Mucosa of rectum (tissue), 2 donors: ENCODE results near the gene JAG1.

Experiments used
- H3K27ac ChIP-seq, 2 donors: one replicate each; pipeline ENCODE4 v1.7.0; 2013; ENCODE audit warnings: inconsistent platforms in 2 of 2, low read depth in 2 of 2, low read length in 2 of 2
- H3K27me3 ChIP-seq, 2 donors: one replicate each; pipeline ENCODE4 v1.7.0; 2013; ENCODE audit warnings: low read length in 2 of 2; ENCODE audit not compliant: control insufficient read depth in 2 of 2, insufficient read depth in 2 of 2
- H3K36me3 ChIP-seq, 2 donors: one replicate each; pipeline ENCODE4 v1.7.0; 2013; ENCODE audit warnings: low read length in 2 of 2; ENCODE audit not compliant: control insufficient read depth in 2 of 2, insufficient read depth in 2 of 2
- H3K4me1 ChIP-seq, 2 donors: one replicate each; pipeline ENCODE4 v1.7.0; 2013; ENCODE audit warnings: low read length in 2 of 2, mild to moderate bottlenecking in 1 of 2; ENCODE audit not compliant: control insufficient read depth in 2 of 2, insufficient read depth in 2 of 2
- H3K4me3 ChIP-seq, 2 donors: one replicate each; pipeline ENCODE4 v1.7.0; 2013; ENCODE audit warnings: low read length in 2 of 2
- H3K9ac ChIP-seq, 2 donors: one replicate each; pipeline ENCODE4 v1.7.0; 2013; ENCODE audit warnings: low read length in 2 of 2, low read depth in 1 of 2, mild to moderate bottlenecking in 1 of 2
- H3K9me3 ChIP-seq, 2 donors: one replicate each; pipeline ENCODE4 v1.7.0; 2013; ENCODE audit warnings: low read length in 2 of 2; ENCODE audit not compliant: control insufficient read depth in 2 of 2
- donor health status: healthy.
- donor health status: Normal muscosa, but diverticular disease.

JAG1 gene

DNA sequence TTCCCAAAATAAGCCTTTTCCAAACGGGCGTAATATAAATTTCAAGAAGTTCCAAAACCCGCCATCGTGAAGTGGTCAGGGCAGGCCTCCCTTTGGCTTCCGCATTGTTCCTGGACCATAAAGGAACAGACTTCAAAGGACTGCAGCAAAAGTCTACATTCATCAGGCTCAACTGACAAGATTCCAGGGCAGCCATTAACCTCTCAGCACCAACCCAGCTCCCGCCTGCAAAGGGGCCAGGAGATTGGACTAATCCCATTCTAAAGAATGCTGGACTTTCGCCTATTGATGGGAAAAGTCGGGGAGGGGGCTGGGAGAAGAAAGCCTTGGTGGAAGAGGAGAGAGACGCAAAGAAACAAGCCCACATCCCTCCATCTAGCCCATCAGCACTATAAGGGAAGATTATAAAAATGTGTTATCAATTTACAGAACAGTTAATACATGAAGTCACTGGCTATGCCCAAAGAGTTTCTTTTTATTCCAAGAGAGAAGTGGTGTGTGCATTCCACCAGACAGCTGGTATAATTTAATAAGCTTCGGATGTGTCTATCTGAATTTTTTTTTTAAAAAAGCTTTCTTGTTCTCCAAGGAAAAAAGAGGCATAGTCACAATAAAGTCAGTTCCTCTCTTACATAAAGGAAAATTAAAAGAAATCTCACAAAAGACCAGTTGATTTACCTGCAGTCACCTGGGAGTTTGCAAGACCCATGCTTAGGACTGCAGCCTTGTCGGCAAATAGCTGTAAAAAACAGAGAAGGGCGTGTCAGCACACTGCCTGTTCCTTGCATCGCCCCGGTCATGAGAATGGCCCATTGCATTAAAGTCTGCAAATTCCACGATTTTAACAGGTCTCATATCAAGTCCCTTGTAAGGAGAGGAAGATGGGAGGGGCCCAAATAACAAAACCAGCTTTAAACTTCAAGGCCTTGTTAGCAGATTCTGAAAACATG is 17.8 kb downstream of the JAG1 start:
- H3K9ac ChIP-seq, result no peak overlapping the region
- H3K9me3 ChIP-seq, result no peaks in the 10 kb centered on the region
- peaks cover 18 to 22% of the 10 kb centered on the region in 2 donors for H3K4me1 ChIP-seq
- no peaks in the 10 kb centered on the region for H3K27me3 ChIP-seq
- H3K27ac ChIP-seq, result no peak overlapping the region
- H3K36me3 ChIP-seq, result peaks cover 64 to 65% of the 10 kb centered on the region in 2 donors
- H3K4me3 ChIP-seq, result no peak overlapping the region

- Histone ChIP-seq H3K27me3 (no peaks in the 10 kb centered on the region), H3K27ac (peak overlapping the region; percentile 39 to 52), H3K9me3 (no peaks in the 10 kb centered on the region), H3K9ac (no peak overlapping the region), H3K36me3 (peaks cover 63 to 65% of the 10 kb centered on the region in 2 donors), H3K4me1 (peaks cover 17 to 18% of the 10 kb centered on the region in 2 donors), H3K4me3 (no peak overlapping the region)
Measured at GRCh38 chr20:10654630-10655029, 19.2 kb downstream of the JAG1 start.

DNA sequence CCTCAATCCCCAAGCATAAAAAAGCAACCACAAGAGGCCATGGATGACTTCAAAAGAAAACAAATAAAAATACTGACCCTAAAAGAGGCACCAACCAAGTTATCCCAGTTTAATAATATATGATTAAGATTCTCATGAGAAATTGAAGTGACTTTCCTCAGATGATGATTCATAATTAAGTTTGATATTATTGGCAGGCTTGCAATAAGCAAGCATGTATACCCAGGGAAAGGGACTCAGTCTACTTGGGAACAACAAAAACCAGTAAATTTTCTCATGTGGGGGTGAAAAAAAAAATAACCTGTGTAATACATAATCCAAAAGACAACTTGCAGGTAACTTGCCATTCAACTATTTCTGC is 19.6 kb downstream of the JAG1 start:
- H3K36me3 ChIP-seq, result peaks cover 67% of the 10 kb centered on the region in 2 donors
- no peak overlapping the region for H3K9ac ChIP-seq
- H3K27ac ChIP-seq, result peak overlapping the region; percentile 39 to 47

DNA sequence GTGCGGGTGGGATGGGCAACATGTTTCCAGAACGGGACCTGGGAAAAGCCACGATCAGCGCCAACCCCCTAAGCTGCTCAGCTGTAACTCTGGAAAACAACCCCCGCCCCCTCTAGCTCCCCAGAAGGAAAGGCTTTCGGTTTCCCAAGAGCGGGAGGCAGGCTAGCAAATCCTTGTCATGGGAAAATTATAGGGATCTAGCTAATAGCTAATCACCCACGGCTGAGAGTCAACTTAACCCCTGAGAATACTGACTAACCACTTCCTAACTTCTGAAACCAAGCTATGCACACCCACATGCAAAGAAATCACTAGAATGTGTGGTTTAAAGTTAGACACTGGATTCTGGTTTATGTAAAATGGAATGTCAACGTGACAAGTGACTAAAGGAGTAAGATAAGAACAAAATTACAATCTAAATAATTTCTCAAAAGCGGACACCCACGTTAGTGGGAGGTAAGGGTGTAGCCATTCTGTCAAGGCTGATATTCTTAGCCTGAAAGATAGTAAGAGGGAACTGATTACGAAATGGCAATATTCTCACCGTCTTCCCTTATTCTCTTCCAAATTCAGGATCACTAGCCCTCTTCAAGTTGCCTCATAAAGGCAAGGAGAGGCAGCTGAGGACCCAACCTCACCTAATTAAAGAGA is 20.1 kb downstream of the JAG1 start:
- peak overlapping the region in 1 of 2 donors; percentile 47 for H3K27ac ChIP-seq
- peaks cover 17 to 18% of the 10 kb centered on the region in 2 donors for H3K4me1 ChIP-seq
- no peaks in the 10 kb centered on the region for H3K9me3 ChIP-seq
- no peak overlapping the region for H3K9ac ChIP-seq
- H3K27me3 ChIP-seq, result no peaks in the 10 kb centered on the region
- H3K4me3 ChIP-seq, result no peak overlapping the region
- peaks cover 67 to 69% of the 10 kb centered on the region in 2 donors for H3K36me3 ChIP-seq

More for the DNA sequence above, 19.6 kb downstream of the JAG1 start:
- Histone ChIP-seq H3K4me1 (peaks cover 17 to 18% of the 10 kb centered on the region in 2 donors), H3K4me3 (no peak overlapping the region), H3K27me3 (no peaks in the 10 kb centered on the region), H3K9me3 (no peaks in the 10 kb centered on the region)

DNA sequence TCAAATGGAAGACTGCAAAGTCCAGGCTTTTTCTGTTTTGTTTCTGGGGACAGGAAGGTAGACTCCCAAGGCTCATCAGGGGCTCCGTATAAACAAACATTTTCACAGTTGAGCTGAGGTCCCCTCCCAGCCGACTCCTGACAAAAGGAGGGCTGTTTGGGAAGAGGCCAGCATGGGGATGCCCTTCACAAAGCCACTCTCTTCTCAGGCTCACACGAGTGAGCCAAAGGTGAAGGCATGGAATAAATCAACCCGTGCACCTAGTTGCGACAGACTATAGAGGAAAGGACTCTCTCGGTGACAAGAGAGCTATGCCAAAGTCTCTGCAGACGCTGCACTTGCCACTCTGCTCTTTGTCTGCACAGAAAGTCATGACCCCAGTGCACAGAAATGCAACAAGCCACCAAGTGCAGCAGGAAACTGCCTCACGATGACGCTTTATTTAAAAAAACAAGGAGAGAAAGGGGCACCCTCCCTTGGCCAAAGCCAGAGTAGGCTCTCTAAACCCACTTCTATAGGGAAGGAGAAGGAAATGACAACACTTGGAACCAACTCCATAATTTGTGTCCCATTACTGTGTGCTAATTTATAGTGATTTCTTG is 21.0 kb downstream of the JAG1 start:
- Histone ChIP-seq H3K27me3 (no peaks in the 10 kb centered on the region), H3K9ac (no peak overlapping the region), H3K4me1 (peaks cover 17 to 18% of the 10 kb centered on the region in 2 donors), H3K4me3 (peak overlapping the region in 1 of 2 donors; percentile 20), H3K36me3 (peaks cover 69% of the 10 kb centered on the region in 2 donors), H3K9me3 (no peaks in the 10 kb centered on the region), H3K27ac (peak overlapping the region; percentile 38 to 47)

DNA sequence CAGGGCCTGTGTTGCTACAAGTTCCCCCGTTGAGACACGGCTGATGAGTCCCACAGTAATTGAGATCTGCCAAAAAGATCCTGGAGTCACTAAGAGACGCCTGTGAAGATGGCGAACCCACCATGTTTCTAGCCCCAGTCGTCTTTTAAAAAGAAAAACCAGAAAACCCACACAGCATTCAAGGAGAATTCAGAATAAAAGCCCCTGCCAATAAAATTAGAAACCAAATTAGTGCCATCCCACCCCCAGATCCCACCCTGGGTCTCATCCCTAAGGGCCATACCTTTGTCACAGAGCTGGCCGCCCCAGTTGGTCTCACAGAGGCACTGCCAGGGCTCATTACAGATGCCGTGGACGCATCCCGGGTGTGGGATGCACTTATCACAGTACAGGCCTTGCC is 21.6 kb downstream of the JAG1 start:
- Histone ChIP-seq H3K4me3 (no peak overlapping the region), H3K36me3 (peaks cover 71 to 74% of the 10 kb centered on the region in 2 donors), H3K9me3 (no peaks in the 10 kb centered on the region), H3K27me3 (no peaks in the 10 kb centered on the region), H3K4me1 (peaks cover 17 to 18% of the 10 kb centered on the region in 2 donors), H3K9ac (no peak overlapping the region), H3K27ac (no peak overlapping the region)

DNA sequence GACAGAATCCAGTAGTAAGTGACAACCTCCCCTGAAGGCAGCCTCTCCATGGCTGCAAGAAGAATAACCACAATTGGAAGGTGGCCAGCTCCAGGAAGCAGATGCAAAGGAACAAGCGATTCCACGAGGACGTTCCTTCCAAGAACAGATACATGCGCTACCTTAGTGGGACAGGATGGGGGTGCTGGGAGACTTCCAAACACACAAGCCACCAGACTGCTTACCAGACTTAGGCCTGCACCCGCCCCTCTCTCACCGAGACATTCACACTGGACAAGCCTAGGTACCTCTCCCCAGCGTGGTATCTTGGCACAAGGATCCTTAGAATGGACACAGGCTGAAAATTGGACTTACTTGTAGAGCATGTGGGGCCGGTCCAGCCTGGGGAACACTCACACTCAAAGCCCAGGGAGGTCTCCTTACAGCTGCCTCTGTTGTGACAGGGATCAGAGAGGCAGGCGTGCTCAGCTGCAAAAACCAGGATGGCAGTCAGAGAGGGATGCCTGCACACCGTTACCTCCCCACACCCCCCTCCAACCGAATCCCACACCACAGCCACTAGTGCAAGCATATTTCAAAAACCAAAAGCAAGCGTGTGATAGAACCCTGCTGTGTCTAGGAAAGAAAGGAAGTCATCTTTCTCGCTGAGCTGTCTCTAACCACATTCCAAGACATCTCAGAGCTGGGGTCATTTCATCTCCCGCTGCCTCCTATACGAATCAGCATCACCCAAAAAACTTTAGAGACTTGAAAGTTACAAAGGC is 22.4 kb downstream of the JAG1 start:
- H3K9ac ChIP-seq, result no peak overlapping the region
- peaks cover 75 to 78% of the 10 kb centered on the region in 2 donors for H3K36me3 ChIP-seq
- H3K4me3 ChIP-seq, result no peak overlapping the region
- no peaks in the 10 kb centered on the region for H3K27me3 ChIP-seq
- no peaks in the 10 kb centered on the region for H3K9me3 ChIP-seq
- H3K4me1 ChIP-seq, result peaks cover 14 to 15% of the 10 kb centered on the region in 2 donors
- H3K27ac ChIP-seq, result peak overlapping the region in 1 of 2 donors; percentile 32

GRCh38 chr20:10649797-10650160 is 24.0 kb downstream of the JAG1 start:
- Histone ChIP-seq H3K4me3 (no peak overlapping the region), H3K27ac (no peak overlapping the region), H3K27me3 (no peaks in the 10 kb centered on the region), H3K9ac (no peak overlapping the region), H3K4me1 (peaks cover 3 to 7% of the 10 kb centered on the region in 2 donors), H3K36me3 (peaks cover 83 to 86% of the 10 kb centered on the region in 2 donors), H3K9me3 (no peaks in the 10 kb centered on the region)

DNA sequence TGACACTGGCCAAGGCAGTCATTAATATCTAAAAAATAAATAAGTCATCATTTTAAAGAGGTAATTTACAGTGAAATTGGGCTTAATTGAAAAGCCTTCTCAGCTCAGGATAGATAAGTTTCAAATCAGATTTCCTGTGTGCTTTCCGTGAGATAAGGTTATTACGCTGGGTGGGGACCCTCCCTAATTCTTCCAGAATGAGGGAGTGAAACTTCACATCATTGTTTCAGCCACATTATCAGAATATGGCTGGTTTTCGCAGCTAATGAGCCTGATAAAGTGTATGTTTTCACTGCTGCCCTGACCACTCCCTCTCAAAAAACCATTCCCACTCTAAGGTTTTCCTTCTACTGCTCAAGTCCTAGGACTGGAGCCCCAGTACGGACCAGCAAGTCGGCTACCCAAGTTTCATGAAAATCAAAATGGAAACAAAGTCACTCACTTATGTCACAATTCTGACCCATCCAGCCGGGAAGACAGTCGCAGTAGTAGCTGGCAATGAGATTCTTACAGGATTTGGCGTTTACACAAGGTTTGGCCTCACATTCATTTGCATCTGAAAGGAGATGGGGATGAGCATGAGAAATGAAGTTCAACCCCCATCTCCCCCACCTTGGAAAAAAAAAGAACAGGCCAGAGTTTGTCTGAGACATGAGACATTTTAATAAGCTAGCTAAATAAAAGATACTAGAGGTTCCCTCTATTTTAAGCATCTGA is 24.6 kb downstream of the JAG1 start:
- Histone ChIP-seq H3K4me3 (no peak overlapping the region), H3K27ac (no peak overlapping the region), H3K9me3 (no peaks in the 10 kb centered on the region), H3K36me3 (peaks cover 84 to 92% of the 10 kb centered on the region in 2 donors), H3K9ac (no peak overlapping the region), H3K4me1 (peaks cover 2 to 3% of the 10 kb centered on the region in 2 donors), H3K27me3 (no peaks in the 10 kb centered on the region)
